H54 (cell line): ENCODE results near the gene CLASRP.
A peak's percentile ranks its signal among the peaks of the same experiment; 100 is the strongest.

Experiments
- DNase-seq: peaks from one replicate; pipeline ENCODE4 v3.0.0; 2011; ENCODE audit warnings: low spot score, mixed read lengths; ENCODE audit not compliant: insufficient read length
- FAIRE-seq: peaks from 3 replicates; lab custom pipeline; 2011; peaks lifted over from hg19 to GRCh38; lab: Jason Lieb, UNC
- POLR2A ChIP-seq: IDR thresholded peaks from 2 replicates; pipeline ENCODE4 v1.6.1; 2011; ENCODE audit warnings: low read depth, mild to moderate bottlenecking, low read length

CLASRP gene

DNA sequence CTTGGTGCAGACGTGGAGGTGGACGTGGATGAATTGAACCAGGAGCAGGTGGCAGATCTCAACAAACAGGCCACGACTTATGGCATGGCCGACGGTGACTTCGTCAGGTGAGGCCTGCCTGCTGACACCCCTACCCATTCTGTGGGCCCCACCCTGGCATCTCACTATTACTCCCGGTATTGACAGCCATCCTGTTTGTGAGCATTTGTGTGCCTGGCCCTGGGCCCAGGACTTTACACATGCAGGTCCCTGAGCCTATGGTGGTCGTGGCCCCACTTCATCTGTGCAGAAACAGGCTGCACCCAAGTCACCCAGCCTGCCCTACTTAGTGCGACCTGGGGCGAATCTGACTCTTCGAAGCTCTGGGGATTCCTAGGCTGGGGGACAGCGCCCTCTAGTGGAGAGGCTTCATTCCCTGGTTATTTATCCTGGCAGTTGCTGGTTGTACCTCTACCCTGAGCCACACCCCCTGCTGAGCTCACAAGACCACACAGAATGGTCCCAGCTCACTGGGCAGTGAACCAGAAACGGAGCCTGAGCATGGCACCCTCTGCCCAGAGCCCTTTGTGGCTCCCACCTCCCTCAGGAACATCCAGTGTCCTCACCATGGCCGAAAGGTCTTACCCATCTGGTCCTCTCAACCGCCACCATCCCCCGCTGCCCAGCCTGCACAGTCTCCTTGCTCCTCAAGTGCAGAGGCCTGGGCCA, 20.6 kb downstream of the CLASRP start:
- no peak for TF ChIP-seq POLR2A
- peak; percentile 70 for DNase-seq
- no peak for FAIRE-seq

DNA sequence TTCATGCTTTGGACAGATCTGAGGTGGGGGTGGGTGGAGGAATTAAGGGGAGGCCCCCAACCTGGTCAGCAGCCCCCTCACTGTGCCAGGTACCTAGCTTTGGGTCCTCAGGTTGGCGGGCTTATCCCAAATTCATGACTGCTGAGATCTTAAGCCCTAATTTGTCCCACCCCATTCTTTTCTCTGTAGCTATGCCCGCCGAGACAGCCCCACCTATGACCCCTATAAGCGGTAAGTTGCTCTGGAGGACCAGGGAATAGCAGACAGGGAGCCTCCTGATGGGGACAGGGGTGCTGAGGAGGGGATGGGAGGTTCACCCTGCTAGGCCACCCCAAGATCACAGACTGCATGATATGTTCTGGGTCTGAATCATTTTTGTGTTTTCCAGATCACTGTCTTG, 23.1 kb downstream of the CLASRP start:
- no peak for TF ChIP-seq POLR2A
- FAIRE-seq (no peak), DNase-seq (no peak)

DNA sequence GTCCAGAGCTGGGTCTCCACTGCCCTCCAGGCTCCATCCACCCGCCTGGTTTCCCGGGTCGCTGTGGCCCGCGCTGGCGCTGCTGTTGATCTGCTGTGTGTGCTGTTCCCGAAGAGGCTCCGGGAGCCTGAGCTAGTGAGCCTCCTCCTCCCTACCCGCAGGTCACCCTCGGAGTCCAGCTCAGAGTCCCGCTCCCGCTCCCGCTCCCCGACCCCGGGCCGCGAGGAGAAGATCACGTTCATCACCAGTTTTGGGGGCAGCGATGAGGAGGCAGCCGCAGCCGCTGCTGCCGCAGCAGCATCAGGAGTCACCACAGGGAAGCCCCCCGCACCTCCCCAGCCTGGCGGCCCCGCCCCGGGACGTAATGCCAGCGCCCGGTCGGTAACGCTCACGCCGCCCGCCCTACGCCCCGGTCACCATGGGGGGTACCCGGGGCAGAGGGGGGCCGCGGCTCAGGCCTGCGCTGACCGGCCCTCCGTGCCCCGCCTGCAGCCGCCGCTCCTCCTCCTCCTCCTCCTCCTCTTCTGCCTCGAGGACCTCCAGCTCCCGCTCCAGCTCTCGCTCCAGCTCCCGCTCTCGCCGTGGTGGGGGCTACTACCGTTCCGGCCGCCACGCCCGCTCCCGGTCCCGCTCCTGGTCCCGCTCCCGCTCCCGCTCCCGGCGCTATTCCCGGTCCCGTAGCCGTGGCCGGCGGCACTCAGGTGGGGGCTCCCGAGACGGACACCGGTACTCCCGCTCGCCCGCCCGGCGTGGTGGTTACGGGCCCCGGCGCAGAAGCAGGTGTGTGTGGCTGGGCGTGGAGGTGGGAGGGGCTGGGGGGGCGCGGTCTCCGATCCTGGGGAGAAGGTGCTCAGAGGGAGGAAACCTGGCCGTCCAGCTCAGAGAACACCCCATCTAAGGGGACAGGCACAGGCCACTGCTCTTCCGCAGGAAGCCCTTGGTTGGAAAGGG, 25.3 kb downstream of the CLASRP start:
- TF ChIP-seq POLR2A, result no peak
- no peak for DNase-seq
- no peak for FAIRE-seq

DNA sequence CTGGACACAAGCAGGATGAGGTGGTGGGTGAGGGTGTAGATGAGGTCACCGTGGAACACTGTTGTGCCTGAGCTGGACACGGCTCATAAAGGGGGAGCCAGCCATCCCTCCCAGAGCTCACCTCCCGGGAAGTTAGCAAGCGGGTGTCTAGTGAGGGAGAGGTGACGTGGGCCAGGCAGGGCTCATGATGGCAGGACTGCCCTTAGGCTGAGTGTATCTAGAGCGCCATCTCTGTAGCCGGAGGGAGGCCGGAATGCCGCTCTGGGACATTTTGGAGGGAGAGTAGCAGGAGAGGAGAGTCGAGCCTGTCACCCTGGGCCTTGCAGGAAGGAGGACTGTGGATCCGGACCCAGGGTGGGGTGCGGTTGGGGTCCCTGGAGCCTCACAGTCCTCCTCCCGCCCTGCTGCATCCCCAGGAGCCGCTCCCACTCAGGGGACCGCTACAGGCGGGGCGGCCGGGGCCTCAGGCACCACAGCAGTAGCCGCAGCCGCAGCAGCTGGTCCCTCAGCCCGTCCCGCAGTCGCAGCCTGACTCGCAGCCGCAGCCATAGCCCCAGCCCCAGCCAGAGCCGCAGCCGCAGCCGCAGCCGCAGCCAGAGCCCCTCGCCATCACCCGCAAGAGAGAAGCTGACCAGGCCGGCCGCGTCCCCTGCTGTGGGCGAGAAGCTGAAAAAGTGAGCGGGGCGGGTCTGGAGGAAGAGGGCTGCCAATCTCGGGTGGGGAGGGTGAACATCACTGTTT, 28.2 kb downstream of the CLASRP start:
- no peak for TF ChIP-seq POLR2A
- DNase-seq (no peak), FAIRE-seq (no peak)

DNA sequence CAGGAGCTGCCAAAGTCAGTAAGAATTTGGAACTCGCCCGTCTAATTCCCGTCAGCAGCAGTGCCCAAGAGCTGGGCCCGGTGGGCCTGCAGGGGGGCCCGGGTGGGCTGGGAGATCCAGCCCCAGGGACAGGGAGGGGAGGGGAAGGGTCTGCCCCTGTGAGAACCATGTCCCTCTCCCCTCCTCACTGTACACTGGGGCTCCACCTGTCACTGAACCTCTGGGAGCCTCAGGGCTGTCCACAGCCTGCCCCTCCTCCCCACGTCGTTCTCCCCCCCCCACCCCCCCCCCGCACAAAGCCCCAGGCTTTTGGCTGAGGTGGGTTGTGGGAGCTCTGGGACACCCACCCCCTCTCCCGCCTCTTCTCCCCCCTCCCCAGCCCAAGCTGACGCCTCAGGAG, 29.2 kb downstream of the CLASRP start:
- TF ChIP-seq POLR2A, result no peak
- no peak for FAIRE-seq
- DNase-seq, result no peak

DNA sequence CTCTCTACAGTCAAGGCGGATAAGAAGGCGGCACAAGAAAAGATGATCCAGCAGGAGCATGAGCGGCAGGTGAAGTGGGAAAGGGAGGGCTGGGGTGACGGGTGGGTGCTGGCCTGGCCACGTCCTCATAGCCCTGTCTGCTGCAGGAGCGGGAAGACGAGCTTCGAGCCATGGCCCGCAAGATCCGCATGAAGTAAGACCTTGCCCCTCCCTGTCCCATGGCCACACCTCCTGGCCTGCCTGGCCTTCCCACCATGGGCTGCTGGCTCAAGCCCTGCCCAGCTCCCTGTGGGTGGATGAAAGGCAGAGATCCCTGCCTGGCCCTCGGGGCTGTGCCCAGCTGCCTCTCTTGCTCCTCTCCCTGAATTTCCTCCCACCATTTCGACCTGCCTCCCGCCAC, 30.2 kb downstream of the CLASRP start:
- DNase-seq (peak; percentile 62), FAIRE-seq (no peak)
- TF ChIP-seq POLR2A, result no peak

DNA sequence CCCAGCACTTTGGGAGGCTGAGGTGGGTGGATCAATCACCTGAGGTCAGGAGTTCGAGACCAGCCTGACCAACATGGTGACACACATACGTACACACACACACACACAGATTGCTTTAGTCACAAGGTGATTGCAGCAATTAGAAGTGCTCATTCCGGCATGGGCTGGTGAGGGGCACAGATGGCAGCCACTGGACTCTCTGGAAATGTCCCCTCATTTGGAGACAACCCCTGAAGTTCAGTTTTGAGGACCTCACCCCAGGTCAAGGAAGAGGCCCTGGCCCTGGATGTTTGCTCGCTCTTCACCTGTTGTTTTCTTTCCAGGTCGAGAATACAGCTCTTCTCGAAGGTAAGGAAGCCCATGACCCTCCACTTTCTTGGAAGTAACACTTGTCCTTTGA, 31.4 kb downstream of the CLASRP start:
- TF ChIP-seq POLR2A, result no peak
- FAIRE-seq, result no peak

DNA sequence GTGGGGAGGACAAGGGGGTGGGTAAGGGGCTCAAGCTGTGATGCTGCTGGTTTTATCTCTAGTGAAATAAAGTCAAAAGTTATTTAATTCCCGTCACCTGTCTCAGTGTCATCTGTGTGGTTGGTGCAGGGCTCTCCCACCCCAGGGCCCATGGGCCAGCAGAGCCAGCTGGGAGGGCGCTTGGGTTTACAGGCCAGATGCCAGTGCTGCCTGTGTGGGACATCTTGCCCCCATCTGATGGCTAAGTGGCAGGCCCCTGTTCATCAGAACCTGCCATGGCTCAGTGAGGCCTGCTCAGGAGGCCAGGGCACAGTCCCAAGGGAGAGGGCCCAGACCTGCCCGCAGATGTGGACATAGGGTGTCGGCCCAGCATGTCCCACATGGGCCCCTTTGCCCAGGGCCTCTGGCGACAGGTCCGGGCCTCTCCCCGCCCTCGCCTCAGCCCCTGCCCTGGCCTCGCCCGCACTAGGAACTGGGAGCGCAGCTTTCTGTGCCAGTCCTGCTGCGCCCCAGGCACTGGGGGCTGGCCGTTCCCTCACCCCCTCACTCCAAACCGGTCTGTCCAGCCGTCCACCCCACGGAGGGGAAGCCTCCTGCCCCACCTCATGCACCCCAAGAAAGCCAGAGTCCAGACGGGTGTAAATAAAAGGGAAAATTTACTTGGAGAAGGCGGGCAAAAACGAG, 32.2 kb downstream of the CLASRP start:
- TF ChIP-seq POLR2A, result no peak
- FAIRE-seq (no peak), DNase-seq (no peak)

More for the DNA sequence above, 31.4 kb downstream of the CLASRP start:
- DNase-seq, result no peak

DNA sequence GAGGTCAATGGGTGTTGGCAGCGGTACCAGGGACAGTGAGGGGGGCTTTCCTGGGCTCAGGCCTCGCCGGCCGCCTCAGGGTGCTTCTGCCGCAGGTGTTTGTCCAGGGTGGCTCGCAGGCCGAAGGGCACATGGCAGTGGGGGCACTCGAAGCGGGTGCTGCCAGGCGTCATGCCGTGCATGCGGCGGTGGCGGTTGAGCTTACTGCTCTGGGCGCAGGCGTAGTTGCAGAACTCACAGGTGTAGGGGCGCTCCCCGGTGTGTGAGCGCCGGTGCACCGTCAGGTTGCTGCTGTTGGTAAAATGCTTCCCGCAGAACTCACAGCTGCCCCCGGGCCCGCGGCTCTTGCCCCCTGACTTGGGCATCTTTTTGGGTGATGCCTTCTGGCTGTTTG, 32.7 kb downstream of the CLASRP start:
- TF ChIP-seq POLR2A, result no peak
- no peak for DNase-seq
- FAIRE-seq, result no peak

DNA sequence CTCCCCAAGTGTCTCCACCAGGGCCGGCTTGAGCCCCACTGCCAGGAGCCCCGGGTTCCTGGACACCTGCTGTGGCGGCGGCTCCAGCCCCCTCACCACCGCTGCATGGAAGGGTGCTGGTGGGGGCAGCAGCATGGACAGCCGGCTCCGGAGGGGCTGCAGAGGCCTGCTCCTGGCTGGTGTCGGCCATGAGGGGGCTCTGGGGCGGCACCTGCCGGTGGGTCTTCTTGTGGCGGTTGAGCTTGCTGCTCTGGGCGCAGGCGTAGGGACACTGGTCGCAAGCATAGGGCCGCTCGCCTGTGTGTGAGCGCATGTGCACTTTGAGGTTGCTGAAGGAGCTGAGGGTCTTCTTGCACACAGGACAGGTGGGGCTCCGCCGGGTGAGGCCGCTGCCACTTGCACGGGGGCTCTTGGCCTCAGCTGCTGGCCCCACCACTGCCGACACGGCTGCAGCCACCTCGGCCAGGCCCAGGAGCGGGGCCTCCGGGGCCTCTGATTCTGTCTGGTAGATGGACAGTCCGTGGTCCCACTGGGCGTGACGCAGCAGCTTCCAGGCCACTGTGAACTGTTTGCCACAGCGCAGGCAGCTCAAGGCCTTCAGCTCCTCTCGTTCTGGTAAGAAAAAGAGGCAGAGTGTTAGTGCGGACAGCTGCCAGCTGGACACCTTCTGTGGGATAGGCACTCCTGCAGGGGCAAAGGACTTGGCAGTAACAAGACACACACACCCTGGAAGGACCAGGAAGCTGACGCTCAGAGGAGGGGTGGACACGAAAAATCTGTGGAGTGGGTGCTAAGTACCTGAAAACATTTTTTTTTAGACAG, 33.3 kb downstream of the CLASRP start:
- DNase-seq, result no peak
- no peak for TF ChIP-seq POLR2A
- FAIRE-seq, result no peak

DNA sequence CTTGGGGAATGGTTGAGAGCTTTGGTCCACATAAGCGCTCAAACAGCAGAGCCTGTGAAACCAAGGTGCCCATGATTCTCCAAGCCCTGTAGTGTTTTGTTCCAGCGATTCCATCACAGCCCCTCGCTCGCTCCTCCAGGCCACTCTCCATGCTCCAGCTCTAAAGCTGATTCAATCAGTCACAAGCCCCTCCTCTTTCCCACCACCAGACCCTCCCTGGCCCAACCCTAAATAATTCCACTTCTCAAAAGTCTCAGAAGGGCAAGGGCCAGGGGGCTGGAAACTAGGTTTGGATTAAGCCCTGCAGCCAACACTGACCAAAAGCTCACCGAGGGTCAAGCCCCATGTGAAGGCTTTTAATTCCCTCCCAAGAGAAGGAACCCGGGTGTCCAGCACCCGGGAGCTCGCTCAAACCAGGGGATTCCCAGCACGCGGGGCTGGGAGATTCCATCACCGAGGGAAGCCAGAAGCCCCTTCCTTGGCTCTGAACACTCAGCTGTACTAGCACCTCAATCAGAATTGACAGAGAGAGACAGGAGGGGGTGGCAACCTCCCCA, 36.0 kb downstream of the CLASRP start:
- no peak for TF ChIP-seq POLR2A
- DNase-seq (no peak), FAIRE-seq (no peak)

DNA sequence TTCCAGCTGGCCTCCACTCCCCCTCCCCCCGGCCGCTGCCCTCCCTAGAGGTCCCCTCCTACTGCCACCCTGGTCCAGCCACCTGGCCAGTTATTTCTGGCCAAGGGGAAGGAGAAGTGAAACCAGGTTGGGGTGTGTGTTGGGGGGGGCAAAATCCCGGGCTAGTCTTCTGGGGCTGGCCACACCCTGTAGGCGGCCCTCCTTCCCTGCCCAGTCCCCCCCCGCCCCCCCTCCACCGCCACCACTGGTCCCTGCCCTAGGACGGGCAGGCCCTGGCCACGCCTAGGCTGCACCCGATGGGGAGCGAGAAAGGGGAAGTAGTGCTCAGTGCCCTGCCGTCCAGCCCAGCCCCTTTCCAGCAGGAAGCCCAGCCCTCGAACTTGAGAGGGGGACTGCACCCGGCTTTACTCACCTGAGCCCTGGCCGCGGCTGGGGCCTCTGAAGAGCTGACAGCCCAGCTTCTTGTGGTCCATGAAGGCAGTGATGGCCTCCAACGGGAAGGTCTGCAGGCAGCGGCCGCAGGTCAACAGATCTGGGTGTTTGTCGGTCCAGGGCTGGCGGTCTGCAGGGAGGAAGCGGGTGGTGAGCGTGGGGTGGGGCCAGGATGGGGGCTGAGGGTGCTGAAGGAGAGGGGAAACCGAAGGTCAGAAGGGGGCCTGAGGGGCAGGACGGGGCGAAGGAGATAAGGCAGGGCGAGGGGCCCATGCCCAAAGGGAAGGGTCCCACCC, 36.6 kb downstream of the CLASRP start:
- no peak for FAIRE-seq
- TF ChIP-seq POLR2A, result no peak
- no peak for DNase-seq
